ENCODE measurements around the gene VPS35L.
A peak's percentile ranks its signal among the peaks of the same experiment; 100 is the strongest.

The VPS35L gene

DNA sequence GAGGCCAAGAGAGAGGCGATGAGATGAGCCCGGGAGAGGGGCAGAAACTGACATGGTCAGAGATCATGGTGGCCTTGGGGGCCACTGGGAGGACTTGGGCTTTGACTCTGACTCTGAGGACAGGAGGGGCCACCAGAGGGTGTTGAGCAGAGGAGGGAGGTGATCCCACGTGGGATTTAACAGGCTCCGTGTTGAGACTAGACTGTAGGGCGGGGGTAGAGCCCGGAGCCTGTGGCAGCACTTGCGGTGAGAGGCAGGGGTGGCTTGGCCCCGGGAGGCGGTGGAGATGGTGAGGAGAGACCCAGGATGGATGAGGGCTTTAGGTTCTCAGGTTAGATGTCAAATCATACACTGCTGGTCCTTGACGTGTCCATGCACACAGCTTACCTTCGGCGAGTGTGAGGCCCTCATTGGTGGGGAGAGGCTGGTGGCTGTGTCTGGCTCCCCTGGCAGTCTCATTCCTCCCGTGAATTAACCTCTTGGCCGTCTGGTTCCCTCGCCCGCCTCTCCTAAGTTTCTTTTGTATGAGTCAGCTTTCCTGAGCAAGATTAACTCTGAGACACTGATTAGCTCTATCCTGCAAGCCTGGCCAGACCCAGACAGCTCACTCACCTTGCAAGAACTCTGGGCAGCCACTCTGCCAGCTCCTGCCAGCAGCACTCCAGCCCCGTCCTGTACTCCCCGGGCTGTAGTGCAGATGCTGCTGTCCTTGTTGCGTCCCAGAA, 39.7 kb downstream of the VPS35L start:
- peak; percentile 42 for DNase-seq

DNA sequence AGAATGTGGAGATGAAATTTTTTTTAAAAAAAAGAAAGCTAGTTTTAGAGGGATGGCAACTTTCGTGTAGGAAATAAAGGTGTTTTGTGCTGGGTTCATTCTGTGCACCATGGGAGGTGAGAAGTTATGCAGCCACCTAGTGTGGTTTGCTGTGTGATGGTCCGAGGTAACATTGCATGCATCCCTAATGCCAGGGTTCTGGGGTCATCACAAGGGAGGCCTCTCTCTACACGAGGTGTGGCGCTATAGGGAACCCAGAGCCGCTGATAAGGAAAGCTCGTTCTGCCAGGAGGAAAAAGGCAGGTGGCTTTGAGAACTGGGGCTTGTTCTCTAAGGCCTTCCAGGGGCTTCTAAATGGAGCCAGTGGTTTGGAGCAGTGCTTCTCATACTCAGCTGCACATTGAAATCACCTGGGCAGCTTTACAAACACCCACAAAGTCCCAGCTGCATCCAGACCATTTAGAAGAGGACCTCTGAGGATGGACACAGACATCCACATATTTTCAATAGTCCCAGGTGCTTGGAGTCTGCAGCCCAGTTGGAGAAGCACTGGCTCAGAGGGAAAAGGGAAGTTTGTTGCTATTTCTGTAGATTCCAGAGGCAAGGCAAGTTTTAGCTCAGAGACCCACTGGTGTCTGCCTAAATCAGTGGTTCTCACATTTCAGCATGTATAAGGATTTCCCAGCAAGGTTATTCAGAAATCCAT, 43.5 kb downstream of the VPS35L start:
- DNase-seq: no peak

DNA sequence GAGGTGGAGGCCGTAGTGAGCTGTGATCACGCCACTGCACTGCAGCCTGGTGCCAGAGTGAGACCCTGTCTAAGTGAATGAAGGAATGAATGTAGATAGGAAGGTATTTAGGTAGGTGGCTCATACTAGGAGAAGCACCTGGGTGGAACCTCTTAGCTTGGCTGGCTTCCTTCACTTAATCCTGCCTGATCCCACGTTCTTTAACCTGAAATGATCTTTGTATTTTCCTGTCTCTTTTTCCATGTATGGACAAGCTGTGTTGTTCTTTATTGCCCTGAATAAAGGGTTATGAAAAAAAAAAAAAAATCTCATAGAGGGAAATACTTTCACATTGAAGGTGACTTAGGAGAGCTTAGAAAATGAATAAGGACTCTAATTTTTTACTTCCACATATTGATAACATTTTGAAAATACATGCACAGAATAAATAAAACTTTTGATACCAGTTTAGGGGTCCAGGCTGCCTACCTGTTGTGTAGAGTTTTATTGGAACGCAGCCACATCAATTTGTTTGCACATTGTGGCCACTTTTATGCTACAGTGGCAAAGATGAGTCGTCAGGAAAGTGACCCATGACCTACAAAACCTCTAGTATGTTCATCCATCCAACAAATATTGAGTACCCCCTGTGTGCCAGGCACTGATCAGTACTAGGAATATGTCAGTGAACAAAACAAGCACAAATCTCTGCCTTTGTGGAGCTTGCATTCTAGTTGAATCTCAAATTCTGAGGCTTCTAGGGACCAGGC, 44.6 kb downstream of the VPS35L start:
- DNase-seq: no peak

DNA sequence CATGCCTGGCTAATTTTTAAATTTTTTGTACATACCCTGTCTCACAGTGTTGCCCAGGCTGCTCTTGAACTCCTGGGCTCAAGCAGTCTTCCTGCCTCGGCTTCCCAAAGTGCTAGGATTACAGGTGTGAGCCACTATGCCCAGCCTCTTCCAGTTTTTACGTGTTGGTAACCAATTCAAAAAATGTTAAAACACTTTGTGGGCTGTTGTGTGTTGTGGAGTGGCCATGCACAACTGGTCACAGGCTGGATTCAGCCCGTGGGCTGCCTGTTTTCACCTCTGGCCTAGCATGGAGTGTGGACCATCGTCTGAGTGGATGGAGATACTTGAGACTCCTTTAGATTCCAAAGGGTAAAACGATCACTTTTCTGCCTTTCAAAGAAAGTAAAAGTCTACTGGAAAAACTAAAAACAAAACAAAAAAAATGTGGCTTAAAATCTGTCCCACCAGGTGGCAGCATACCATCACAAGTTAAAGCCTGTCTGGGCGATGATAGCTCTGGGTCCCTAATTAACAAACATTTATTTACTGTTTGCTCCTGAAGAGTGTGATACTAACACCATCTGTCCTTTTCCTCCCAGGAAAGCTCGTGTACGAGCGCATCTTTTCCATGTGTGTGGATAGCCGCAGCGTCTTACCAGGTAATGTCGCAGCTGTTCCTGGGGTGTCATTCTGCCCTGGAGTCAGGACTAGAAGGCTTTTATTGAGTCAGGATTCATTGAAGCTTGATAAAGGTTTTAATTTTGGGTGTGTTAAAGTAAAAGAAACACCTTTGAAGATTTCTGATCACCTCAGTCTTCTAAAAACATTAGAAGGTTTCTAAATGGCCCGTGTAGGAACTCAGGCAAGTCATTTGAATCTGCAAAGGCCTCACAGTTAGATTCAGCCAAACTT, 45.8 kb downstream of the VPS35L start:
- peak; percentile 22 for DNase-seq

DNA sequence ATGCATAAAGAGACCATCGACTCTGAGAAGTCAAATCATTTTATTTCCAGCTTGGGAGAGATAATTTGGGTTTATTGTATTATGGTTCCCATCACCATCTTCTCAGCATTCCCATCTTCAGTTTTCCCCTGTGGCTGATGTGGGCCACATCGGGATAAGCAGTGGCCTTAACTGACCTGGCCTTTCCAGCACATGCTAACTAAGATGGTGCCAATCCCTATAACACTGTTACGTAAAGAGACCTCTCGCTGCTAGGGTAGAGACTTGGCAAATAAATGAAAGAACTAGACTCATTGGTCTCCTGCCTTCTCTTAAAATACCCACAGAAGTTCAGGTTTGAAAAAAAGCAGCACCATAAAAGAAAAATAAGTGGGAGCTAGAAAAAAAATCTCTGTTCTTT, 49.4 kb downstream of the VPS35L start:
- no peak for DNase-seq

DNA sequence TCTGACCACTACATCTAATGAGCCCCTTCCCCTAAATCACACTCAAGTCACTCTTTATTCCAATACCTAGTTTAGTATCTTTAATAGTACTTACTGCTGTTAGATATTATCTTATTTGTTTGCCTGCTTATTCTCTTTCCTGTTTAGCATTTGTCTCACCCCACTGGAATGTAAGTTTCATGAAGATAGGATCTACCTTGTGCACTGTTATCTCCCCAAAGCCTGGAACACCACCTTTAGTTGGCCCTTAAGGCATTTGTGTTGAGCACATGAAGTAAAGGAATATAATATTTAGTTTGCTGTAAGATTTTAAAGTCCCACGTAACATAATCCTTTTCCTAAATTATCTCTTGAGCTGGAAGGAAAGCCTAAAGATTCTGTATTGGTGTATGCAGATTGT, 50.2 kb downstream of the VPS35L start:
- no peak for DNase-seq

DNA sequence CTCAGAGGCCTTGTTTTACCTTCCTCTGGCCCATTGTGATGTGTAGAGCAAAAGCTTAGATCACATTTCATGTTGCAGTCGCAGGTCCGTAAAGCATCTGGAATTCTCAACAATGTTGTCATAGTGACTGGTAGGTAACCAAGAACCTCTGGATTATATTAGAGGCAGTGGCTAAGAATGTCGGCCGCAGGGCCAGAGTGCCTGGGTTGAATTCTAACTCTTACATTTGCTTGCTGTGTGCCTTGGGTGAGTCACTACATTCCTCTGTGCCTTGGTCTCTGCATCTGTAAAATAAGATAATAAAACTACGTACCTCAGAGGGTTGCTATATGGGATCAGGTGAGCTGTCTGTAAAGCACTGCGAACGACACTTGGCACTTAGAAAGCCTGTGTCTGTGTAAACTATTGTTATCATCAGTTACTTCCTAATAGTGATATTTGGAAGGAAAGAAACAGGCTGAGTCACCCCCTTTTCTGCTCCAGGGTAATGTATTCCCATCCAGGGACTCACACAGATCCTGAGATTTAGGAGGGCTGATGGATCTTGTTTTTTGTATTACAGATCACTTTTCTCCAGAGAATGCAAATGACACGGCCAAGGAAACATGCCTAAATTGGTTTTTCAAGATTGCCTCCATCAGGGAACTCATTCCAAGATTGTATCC, 52.2 kb downstream of the VPS35L start:
- DNase-seq: peak; percentile 61

DNA sequence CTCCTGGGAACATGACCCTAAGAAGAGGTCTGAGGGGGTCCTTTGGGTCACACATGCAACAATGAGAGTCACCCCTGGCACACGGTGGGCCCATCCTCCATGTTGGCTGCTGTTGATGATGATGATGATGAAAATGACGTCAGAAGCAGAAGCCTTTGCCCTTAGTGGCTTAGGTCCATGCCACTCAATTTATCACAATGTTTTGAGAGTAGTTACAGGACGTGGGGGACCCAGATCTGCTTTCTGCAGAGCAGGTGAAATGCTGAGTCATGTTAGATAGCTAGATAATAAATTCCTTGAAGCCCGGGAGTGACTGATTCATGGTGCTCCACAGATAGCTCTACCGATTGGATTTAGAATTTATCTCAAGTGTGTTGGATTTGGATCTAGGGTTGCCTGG, 53.9 kb downstream of the VPS35L start:
- DNase-seq: no peak

DNA sequence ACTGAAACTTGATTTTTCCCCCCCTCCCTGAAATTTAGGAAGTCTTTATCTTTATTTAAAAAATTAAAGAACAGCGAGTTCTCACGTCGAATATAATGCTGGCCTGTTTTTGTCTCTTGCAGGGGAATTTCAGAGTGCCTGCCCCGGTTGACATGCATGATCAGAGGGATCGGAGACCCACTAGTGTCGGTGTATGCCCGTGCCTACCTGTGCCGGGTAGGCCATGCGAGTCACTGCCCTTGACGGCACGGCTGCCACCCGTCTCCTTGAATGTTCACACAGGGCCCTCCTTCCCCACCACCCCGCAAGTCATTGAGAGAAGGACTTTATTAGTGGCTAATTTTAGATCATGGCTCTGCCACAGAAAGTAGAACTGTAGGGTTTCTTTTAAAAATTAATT, 54.7 kb downstream of the VPS35L start:
- no peak for DNase-seq

DNA sequence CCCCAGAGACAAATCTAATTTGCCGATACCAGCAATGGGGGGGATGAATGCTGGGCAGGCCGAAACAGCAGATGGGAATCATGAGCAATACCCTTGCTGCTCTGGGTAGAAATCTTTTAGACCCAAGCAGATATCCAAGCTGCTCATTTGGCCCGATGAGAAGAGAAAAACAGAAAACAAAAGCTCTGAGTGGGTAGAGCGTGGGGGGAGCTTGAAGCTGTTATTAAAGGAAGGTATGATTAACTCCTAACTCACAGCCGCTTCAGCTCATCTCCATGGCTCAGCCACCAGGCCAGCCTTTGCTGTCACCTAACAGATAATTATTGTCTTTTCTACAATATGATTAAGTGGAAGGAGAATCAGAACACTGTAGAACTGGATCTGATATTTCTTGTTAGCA, 58.3 kb downstream of the VPS35L start:
- peak; percentile 8 for DNase-seq

DNA sequence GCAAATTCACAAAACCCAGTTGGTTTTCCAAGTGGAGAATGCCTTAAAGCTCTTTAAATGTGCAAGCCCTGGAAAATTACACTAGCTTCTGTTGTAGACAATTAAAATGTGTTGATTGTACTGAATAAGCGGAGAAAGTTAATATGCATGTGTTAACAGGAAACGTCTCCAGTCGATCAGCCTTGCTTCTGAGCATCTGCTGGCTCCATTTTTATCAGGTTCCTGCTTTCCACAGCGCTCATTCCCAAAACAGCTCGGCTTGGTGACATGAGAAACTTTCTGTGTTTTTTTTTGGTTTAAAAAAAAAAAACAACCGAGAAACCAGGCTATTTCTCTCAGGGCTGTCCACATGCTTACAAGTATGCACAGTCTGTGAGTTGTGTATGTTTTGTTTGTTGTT, 60.7 kb downstream of the VPS35L start:
- no peak for DNase-seq

DNA sequence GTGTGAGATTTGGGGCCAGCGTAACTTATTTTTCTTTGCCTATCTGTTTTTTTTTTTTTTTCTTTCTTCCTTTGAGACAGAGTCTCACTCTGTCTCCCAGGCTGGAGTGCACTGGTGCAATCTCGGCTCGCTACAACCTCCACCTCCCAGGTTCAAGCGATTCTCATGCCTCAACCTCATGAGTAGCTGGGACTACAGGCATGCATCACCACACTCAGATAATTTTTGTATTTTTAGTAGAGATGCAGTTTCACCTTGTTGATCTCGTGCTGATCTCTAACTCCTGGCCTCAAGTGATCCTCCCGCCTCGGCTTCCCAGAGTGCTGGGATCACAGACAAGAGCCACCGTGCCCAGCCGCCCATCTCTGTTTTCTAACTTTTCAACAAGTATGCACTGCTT, 63.4 kb downstream of the VPS35L start:
- no peak for DNase-seq

DNA sequence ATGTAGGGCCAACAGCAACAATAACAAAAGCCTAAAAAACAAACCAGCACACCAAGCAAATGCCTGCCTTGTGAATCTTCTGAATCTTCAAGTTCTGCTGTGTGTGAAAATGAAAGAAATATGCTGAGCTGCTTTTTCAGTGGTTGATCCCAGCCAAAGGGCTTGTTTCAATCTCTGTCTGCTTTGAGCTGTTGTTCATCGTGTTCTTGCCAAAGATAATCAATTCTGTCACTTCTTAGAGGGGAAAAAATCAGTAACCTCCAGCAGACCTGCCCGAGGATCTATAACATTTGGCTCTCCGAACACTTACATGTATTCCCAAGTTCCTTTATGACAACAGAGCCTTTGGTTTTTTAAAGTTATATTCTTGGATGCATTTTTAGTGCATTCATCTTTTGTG, 65.9 kb downstream of the VPS35L start:
- DNase-seq: no peak

DNA sequence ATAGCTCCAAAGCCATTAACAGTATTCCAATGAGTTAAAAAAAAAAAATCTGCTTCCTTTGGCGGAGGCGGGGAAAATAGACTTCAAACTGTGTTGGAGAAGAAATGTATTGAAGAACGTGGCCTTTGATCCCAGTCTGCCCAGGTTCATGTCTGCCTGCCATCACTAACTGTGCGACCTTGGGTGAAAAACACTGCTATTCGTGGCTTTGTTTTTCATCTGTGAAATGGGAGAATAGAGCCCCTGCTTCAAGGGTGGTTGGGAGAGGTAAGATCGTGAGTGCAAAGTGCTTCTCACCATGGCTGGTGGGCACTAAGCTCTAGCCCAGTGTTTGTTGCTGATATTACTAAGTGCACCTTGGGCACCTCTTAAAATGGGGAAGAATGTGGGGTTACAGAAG, 69.5 kb downstream of the VPS35L start:
- no peak for DNase-seq

DNA sequence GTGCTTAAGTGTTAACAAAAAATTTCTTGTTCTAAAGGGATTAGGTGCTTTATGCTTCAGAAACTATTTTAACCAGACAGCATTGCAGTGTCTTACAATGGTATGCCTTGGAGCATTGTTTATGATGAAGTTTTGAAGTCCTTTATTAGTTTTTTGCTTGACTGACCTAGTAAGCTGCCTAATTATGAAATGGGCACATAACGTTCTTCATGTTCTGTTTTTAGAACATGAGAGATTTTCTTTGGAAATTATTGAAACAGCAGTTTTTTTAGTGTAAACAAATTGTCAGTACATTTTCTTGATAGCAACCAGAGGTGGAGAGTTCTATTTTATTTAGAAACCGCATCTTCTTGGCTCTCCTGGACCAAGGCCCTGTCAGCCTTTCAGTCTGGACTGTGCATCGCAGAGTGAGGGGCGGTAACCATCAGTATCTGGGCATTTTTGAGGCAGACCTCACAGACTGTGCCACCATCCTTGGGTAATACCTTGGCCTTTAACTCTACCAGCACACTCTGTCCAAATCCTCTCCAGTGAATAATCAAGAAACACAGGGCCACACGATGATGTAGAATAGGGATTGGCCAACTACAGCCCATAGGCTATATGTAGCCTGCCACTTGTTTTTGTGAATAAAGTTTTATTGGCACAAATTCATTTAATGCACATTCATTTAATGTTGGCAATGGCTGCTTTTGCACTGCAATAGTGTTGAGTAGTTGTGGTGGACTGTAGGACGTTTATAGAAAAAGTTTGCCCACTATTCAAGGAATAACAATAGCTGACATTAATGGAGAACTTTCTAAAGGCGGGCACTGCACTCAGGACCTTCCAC, 81.1 kb downstream of the VPS35L start:
- no peak for DNase-seq

DNA sequence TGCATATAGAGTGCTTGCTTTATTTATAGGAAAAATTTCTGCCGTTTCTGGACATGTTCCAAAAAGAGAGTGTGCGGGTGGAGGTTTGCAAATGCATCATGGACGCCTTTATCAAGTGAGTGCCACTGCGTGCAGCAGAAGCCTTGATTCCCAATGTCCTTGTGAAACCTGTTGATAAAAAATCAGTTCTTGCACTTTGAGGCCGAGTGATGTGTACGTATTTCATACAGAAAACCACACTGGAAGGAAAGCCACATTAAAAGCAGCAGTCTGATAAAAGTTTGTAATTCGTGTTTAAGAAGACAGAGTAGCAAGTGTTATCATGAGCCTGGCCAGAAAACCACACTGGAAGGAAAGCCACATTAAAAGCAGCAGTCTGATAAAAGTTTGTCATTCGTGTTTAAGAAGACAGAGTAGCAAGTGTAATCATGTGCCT, 84.5 kb downstream of the VPS35L start:
- DNase-seq: no peak

DNA sequence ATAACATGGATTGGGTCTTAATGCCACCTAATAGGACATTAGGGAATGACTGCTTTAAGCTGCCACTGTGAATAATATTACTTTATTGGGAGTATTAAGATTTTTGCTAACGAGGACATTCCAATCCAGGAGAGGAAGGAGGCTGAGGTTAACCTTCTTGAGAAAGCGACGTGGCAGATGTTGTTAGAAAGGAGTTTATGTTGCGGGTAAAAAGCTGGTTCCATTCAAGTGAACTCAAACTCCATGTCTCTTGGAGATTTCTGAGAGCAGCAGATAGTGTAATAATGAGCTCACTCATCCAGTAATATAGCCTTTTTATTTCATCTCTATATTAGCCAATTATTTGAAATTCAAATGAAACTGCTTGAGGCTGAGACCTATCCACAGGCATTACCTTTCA, 87.0 kb downstream of the VPS35L start:
- no peak for DNase-seq

DNA sequence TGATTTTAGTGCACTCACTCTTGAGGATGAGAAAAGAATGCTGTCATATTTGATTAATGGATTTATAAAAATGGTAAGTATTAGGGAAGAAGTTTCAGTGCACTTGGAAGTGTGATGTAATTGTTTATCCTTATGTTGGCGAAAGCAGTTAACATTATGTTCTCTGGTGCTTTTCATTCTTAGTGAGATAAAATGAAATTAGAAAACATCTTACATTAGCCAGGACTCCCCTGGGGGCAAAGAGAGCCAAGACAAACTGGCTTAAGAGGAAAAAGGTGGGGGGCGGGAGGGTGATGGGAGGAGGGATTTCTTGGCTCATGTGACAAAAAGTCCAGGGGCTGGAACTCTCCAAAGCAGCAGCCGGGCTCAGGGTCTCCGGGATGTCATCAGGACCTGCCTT, 89.4 kb downstream of the VPS35L start:
- DNase-seq: peak; percentile 7

DNA sequence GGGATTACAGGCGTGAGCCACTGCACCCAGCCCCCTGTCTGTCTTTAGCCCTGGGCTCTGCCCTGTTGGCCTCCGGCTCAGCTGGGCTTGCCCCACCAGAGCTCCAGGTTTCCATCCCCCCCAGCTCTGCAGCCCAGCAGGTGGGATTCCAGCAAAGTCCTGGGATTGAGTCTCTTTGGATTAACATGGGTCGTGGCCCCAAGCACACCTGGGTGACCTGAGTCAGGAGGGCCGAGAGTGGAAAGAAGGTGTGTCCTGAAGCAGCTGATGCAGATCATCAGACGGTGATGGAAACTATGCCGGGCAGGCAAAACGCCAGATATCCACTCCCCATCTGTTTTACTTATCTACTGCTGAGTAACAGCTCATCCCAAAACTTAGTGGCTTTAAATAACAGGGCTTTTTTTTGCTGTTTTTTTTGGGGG, 90.1 kb downstream of the VPS35L start:
- peak; percentile 16 for DNase-seq

DNA sequence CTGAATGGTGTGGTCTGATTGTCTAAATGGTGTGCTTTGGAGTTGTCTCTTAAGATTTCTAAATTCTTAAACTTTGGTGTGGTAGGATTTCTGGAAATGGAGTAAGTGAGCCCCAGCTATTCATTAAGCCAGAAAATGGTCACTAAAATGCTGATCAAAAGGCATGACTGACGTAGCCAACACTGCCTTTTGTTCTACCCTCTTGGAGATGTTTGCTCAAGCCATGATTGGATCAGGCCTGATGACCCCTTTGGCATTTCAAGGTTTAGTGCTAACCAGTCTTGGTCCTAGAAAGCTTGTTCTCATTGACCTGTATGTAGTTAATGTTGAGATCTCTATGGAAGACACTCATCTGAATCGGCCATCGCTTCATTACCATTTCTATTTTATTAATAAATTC, 94.5 kb downstream of the VPS35L start:
- no peak for DNase-seq

DNA sequence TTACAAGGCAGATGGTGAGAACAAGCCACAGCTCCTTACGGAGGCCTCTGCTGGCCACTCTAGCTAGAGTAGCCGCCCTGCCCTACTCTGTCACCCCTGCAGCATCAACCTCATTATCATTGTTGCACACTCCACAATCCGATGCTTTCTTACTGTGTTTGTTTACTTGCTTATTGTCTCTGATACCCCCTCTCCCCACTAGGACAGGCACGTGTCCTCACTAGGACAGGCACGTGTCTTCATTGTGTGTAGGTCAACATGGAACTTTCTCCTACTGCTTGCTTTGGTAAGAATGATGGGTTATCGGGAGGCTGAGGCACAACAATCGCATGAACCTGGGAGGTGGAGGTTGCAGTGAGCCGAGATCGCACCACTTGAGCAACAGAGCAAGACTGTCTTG, 98.6 kb downstream of the VPS35L start:
- no peak for DNase-seq
